Measurements from ENCODE around the gene RAB10. TPM values are rescaled to one million over a fixed set of nuclear protein-coding genes. Genes with fewer than 3 reads are reported as not detected.

RAB10 gene
- total RNA-seq, 1 experiment from 2014 or later, result 130 TPM

GRCh38 chr2:26118682-26119081 lies 84.8 kb downstream of the RAB10 start:
- Histone ChIP-seq H2BK20ac (ENCODE audit: low read depth, low read length, poor library complexity, severe bottlenecking) (no peak overlapping the region), H4K91ac (ENCODE audit: insufficient read length, low read depth, low read length) (no peak overlapping the region), H3K4ac (ENCODE audit: low read depth, low read length) (no peak overlapping the region), H3K79me1 (ENCODE audit: insufficient read depth, low read depth, low read length, poor library complexity, severe bottlenecking) (peaks cover 3% of the 10 kb centered on the region), H3T11ph (ENCODE audit: low read length) (no peak overlapping the region), H2AK5ac (ENCODE audit: insufficient read length, low read length) (no peak overlapping the region), H3K4me2 (ENCODE audit: insufficient read depth, insufficient read length, low read length) (no peak overlapping the region), H3K23ac (ENCODE audit: insufficient read length, low read depth, low read length) (no peak overlapping the region), H2BK120ac (ENCODE audit: low read depth, low read length, poor library complexity, severe bottlenecking) (no peak overlapping the region), H3K23me2 (ENCODE audit: insufficient read length, low read depth, low read length, poor library complexity, severe bottlenecking) (no peaks in the 10 kb centered on the region), H3K18ac (ENCODE audit: insufficient read length, low read depth, low read length) (no peak overlapping the region), H4K20me1 (ENCODE audit: control insufficient read depth, insufficient read depth, insufficient read length) (no peaks in the 10 kb centered on the region), H2AFZ (ENCODE audit: low read length) (no peak overlapping the region), H3K27me3 (ENCODE audit: insufficient read depth, low read length) (no peaks in the 10 kb centered on the region), H3K14ac (ENCODE audit: insufficient read depth, low read length) (no peak overlapping the region), H4K8ac (replicated peaks; ENCODE audit: insufficient read length, low read depth, low read length) (no peak overlapping the region), H2BK5ac (ENCODE audit: insufficient read length, low read length) (no peak overlapping the region), H3K79me2 (ENCODE audit: insufficient read depth, low read length) (no peaks in the 10 kb centered on the region; the same call in 1 of the 2 replicates), H2BK12ac (ENCODE audit: insufficient read length, low read depth, low read length) (no peak overlapping the region), H3K56ac (ENCODE audit: insufficient read length, low read depth, low read length) (no peak overlapping the region), H2BK15ac (ENCODE audit: low read depth, low read length) (no peak overlapping the region), H3K27ac (ENCODE audit: insufficient read length, low read depth, low read length) (no peak overlapping the region), H3K9ac (ENCODE audit: extremely low read depth, insufficient read length, low read length) (no peak overlapping the region), H3K9me3 (ENCODE audit: control insufficient read depth, low read depth, low read length) (no peaks in the 10 kb centered on the region), H4K5ac (ENCODE audit: insufficient read length, low read depth, low read length) (no peak overlapping the region), H3K4me1 (ENCODE audit: insufficient read depth, low read length) (no peaks in the 10 kb centered on the region)
- DNase-seq, result no peak
- no peaks in the 10 kb centered on the region for H3K27me3 Mint-ChIP-seq (ENCODE audit: low read depth)
- H3K27ac Mint-ChIP-seq, result peak overlapping the region in 1 of 3 experiments; percentile 34; a peak in 1 of 7 replicates
- H3K4me3 Mint-ChIP-seq, result no peak overlapping the region
- no CpG with 5 or more reads among the region's 4 CpGs for WGBS (ENCODE audit: extremely low coverage, insufficient read length, low lambda C conversion rate)
- H3K4me1 Mint-ChIP-seq, result no peaks in the 10 kb centered on the region
- peaks cover 5 to 28% (median 24%) of the 10 kb centered on the region in 3 experiments; a peak in 6 of 7 replicates for H3K36me3 Mint-ChIP-seq (ENCODE audit: insufficient read depth in 1 of 3, low read depth in 3 of 3)
- no peaks in the 10 kb centered on the region for H3K9me3 Mint-ChIP-seq
- TF ChIP-seq CTCF (conservative IDR thresholded peaks at IDR 0.05), result no peak

All from H9 (cell line).